SK-N-MC (cell line): ENCODE measurements around the gene PCDH7.

ENCODE experiments used
- DNase-seq: peaks from one replicate; pipeline ENCODE4 v3.0.0-alpha.2; 2011; ENCODE audit warnings: low read depth, low spot score
- H3K27ac ChIP-seq: fragments of 200-600 bp; sonication (generic); 2 replicates; pipeline ENCODE4 v1.5.1; 2016; ENCODE audit warnings: mixed run types
- H3K36me3 ChIP-seq: fragments of 200-600 bp; sonication (generic); 2 replicates; pipeline ENCODE4 v1.6.1; 2017; ENCODE audit warnings: antibody characterized with exemption, low read length, mixed read lengths; ENCODE audit not compliant: insufficient read depth
- H3K4me3 ChIP-seq: fragments of 200-600 bp; sonication (generic); 2 replicates; pipeline ENCODE4 v1.5.1; 2016
- H3K9ac ChIP-seq: fragments of 200-600 bp; sonication (generic); 2 replicates; pipeline ENCODE4 v1.8.0; 2017; ENCODE audit warnings: mixed run types, mixed read lengths; ENCODE audit not compliant: insufficient read length
- H3K9me3 ChIP-seq: fragments of 200-600 bp; sonication (generic); 2 replicates; pipeline ENCODE4 v1.6.1; 2017; ENCODE audit warnings: low read depth, mild to moderate bottlenecking, antibody characterized with exemption, low read length, moderate library complexity, mixed read lengths
- EZH2 ChIP-seq: fragments of 200-600 bp; sonication (generic); IDR thresholded peaks from one replicate; pipeline ENCODE4 v1.6.1; 2017; ENCODE audit warnings: antibody characterized with exemption
- FOXP2 ChIP-seq: optimal IDR thresholded peaks from 2 replicates; pipeline ENCODE3; 2011; ENCODE audit warnings: mild to moderate bottlenecking, moderate library complexity; ENCODE audit not compliant: insufficient read depth; ENCODE audit errors: extremely low read length, control extremely low read depth
- POLR2AphosphoS5 ChIP-seq: IDR thresholded peaks from 2 replicates; pipeline ENCODE4 v1.6.1; 2012; ENCODE audit warnings: mild to moderate bottlenecking, low read depth, low read length, borderline replicate concordance

Gene PCDH7

DNA sequence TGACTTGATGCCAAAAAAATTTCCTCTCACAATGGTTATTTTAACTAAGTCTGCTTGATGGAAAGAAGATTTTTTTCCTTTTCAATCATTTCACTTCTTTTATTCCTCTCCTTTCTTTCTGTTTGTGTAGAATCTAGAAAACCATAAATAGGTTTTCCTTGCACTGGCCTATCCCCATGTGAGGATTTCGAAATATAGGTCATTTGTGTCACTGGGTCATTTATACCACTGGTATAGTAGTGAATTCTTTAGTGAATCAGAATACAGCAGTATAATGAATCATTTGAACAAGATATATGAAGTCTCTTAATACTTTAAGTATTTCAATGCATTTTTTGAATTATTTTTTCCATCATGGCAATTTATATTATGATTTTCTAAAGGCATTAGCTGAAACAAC lies 26.6 kb downstream of the PCDH7 start:
- Histone ChIP-seq H3K36me3 (no peaks in the 10 kb centered on the region), H3K27ac (no peak overlapping the region), H3K9ac (no peak overlapping the region), H3K4me3 (no peak overlapping the region), H3K9me3 (no peaks in the 10 kb centered on the region)
- DNase-seq, result no peak
- TF ChIP-seq POLR2AphosphoS5, result no peak
- no peak for TF ChIP-seq EZH2
- TF ChIP-seq FOXP2, result no peak

DNA sequence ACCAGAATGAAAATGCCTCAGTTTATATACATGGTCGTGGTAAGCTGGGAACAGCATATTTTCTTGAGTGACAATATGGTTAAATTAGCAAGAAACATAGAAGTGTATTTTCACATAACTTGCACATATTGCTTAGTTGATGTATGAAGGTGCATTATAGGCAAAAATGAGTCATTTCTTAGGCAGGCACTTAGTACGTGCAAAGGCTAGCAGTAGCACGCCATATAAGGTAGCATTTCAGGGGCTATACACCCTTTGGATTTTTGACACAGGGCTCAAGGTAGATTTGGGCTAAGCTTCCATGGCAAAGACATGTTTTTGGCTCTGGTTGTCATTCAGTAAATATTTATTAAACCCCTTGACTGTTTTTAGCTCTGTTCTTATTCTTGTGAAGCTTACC lies 33.1 kb downstream of the PCDH7 start:
- Histone ChIP-seq H3K9me3 (no peaks in the 10 kb centered on the region), H3K27ac (no peak overlapping the region), H3K36me3 (no peaks in the 10 kb centered on the region), H3K4me3 (no peak overlapping the region), H3K9ac (no peak overlapping the region)
- no peak for DNase-seq
- TF ChIP-seq POLR2AphosphoS5 (no peak), FOXP2 (no peak)

GRCh38 chr4:30754021-30754420 lies 33.9 kb downstream of the PCDH7 start:
- Histone ChIP-seq H3K27ac (no peak overlapping the region), H3K36me3 (no peaks in the 10 kb centered on the region), H3K4me3 (no peak overlapping the region), H3K9me3 (no peaks in the 10 kb centered on the region), H3K9ac (no peak overlapping the region)
- no peak for DNase-seq
- TF ChIP-seq FOXP2 (no peak), POLR2AphosphoS5 (no peak), EZH2 (no peak)

GRCh38 chr4:30755346-30755745 lies 35.2 kb downstream of the PCDH7 start:
- Histone ChIP-seq H3K36me3 (no peaks in the 10 kb centered on the region), H3K9me3 (no peaks in the 10 kb centered on the region), H3K9ac (no peak overlapping the region), H3K4me3 (no peak overlapping the region), H3K27ac (no peak overlapping the region)
- TF ChIP-seq POLR2AphosphoS5 (no peak), FOXP2 (no peak), EZH2 (no peak)
- DNase-seq, result no peak

DNA sequence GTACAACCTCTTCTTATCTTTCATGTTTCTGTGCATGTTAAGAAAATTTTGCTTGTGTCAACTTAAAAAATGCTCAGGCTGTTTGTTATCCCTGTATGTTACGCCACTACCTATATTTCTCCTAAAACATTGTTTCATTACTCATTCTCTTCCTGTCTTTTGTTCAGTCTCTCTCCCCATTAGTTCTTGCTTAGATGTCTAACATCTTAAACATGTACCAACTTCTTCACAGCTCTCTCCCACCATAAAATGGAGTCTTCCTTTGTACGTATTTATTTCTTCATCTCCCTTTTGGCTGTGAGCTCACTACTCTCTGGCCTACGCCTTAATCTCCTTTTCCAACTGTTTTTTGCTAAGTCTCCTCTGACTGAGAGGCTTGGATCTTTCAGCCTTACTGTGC lies 36.4 kb downstream of the PCDH7 start:
- TF ChIP-seq FOXP2 (no peak), POLR2AphosphoS5 (no peak), EZH2 (no peak)
- Histone ChIP-seq H3K9ac (no peak overlapping the region), H3K27ac (no peak overlapping the region), H3K9me3 (no peaks in the 10 kb centered on the region), H3K36me3 (no peaks in the 10 kb centered on the region), H3K4me3 (no peak overlapping the region)
- no peak for DNase-seq

DNA sequence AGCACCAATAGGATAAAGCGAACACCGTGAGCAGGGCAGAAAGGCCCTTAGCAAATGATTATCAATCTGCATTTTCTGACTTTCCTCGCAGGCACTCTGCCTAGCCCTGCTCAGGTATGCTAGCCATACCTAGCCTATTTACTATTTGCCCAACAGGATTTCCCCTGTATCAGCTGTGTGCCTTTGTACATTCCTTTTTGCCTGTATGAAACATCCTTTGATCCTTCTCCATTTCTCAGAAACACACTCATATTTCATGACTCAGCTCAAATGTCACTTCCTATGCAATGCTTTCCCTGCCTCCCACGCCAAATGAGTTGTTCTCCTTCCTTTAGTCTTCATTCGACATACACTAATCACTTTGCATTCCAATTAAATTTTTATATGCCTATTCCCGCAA lies 37.2 kb downstream of the PCDH7 start:
- no peak overlapping the region for H3K9ac ChIP-seq
- no peak for DNase-seq
- H3K9me3 ChIP-seq, result no peaks in the 10 kb centered on the region
- no peak for TF ChIP-seq FOXP2
- no peak for TF ChIP-seq POLR2AphosphoS5
- TF ChIP-seq EZH2, result no peak
- no peak overlapping the region for H3K4me3 ChIP-seq
- H3K27ac ChIP-seq, result no peak overlapping the region
- no peaks in the 10 kb centered on the region for H3K36me3 ChIP-seq

DNA sequence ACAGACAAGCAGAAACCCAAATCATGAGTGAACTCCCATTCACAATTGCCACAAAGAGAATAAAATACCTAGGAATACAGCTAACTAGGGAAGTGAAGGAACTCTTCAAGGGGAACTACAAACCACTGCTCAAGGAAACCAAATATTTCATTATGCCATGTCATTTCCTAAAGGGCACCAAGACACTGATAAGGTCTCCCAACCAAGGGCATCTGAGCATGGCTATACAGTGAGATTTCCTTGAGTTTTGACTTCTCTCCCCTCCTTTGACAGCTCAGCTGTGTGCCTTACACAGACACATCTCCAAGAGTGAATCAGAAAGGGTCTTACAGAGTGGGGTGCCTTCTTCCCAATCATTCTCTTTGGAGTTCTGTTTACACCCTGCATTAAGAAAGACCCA lies 40.4 kb downstream of the PCDH7 start:
- H3K27ac ChIP-seq, result no peak overlapping the region
- TF ChIP-seq EZH2 (no peak), FOXP2 (no peak), POLR2AphosphoS5 (no peak)

GRCh38 chr4:30763321-30763727 lies 43.2 kb downstream of the PCDH7 start:
- Histone ChIP-seq H3K9ac (no peak overlapping the region), H3K27ac (no peak overlapping the region), H3K9me3 (no peaks in the 10 kb centered on the region), H3K4me3 (no peak overlapping the region), H3K36me3 (no peaks in the 10 kb centered on the region)
- no peak for DNase-seq
- no peak for TF ChIP-seq FOXP2
- no peak for TF ChIP-seq EZH2
- no peak for TF ChIP-seq POLR2AphosphoS5

More for the DNA sequence above, 40.4 kb downstream of the PCDH7 start:
- no peak for DNase-seq
- Histone ChIP-seq H3K9me3 (no peaks in the 10 kb centered on the region), H3K9ac (no peak overlapping the region), H3K4me3 (no peak overlapping the region), H3K36me3 (no peaks in the 10 kb centered on the region)

GRCh38 chr4:30765022-30765421 lies 44.9 kb downstream of the PCDH7 start:
- Histone ChIP-seq H3K9ac (no peak overlapping the region), H3K9me3 (no peaks in the 10 kb centered on the region), H3K36me3 (no peaks in the 10 kb centered on the region), H3K27ac (no peak overlapping the region), H3K4me3 (no peak overlapping the region)
- no peak for TF ChIP-seq EZH2
- no peak for TF ChIP-seq FOXP2
- no peak for TF ChIP-seq POLR2AphosphoS5
- DNase-seq, result no peak
